NCI-H2107 treated with DMSO at 0.1 percent for 48 hours (cell line): ENCODE measurements around the gene TMCC3.
A peak's percentile ranks its signal among the peaks of the same experiment; 100 is the strongest.

Experiments used
- DNase-seq: peaks from one replicate; lab custom pipeline; 2025; ENCODE audit not compliant: unreplicated experiment; lab: John Stamatoyannopoulos, UW

Gene TMCC3

GRCh38 chr12:94535510-94535921 is 114.8 kb downstream of the TMCC3 start:
- peak; percentile 65 for DNase-seq

GRCh38 chr12:94534774-94535509 is 115.4 kb downstream of the TMCC3 start:
- DNase-seq: no peak

DNA sequence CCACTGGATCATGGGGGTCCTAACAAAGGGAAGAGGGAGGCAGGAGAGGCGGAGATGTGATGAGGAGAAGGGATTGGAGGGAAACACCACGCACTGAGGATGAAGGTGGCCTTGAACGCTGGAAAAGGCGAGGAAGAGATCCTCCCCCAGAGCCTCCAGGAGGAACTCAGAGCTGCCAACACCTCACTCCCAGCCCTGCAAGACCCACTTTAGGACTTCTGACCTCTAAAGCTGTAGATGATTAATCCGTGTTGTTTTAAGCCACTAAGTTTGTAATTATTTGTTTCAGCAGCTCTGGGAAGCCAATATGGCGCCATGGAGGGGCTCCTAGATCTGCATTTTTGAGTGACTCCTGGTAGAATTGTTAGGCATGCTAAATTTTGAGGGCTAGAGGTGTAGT is 116.1 kb downstream of the TMCC3 start:
- no peak for DNase-seq

GRCh38 chr12:94532490-94533422 is 117.6 kb downstream of the TMCC3 start:
- DNase-seq: peak; percentile 42

DNA sequence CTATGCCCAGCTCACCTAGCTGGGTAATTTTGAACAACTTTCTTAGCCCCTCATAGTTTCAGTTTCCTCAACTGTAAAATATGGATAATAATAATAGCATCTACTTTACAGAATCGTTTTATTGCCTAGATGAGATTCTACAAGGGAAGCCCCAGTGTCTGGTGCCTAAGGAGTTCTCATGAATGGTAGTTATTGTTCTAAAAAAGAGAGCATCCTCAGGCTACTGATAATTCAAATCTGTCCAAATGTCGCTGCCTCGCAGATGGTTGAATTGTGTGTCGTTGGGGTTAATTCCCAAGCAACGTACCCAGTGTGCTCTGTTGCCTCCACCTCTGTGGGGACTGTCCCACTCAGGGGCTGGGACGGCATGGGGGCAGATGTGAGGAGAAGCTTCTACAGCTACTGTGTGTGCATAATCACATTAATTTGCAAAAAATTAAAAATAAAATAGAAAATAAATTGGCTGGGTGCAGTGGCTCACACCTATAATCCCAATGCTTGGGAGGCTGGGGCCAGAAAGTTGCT is 119.1 kb downstream of the TMCC3 start:
- DNase-seq: no peak

DNA sequence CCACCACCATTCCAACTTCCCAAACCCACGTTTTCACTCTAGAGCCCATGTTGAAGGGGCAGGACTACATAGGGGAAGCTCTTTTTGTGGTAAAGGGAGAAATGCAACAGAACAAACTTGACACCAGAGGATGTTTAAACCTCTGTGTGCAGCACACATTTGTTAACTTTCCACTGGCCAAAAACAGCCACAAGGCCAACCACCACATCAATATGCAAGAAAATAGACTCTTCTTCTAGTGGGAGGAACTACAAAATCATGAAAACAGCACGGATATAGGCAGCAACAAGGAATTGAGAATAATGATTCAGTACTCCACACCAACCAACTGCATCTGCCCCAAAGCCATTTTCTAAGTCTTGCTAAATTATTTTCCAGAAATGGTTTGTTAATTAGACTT is 124.4 kb downstream of the TMCC3 start:
- DNase-seq: no peak
